OCI-M2 (cell line): Measurements from ENCODE around the gene NKAIN2.

Experiments used
- DNase-seq: peaks from one replicate; lab custom pipeline; 2025; ENCODE audit not compliant: unreplicated experiment; lab: John Stamatoyannopoulos, UW

Gene NKAIN2

DNA sequence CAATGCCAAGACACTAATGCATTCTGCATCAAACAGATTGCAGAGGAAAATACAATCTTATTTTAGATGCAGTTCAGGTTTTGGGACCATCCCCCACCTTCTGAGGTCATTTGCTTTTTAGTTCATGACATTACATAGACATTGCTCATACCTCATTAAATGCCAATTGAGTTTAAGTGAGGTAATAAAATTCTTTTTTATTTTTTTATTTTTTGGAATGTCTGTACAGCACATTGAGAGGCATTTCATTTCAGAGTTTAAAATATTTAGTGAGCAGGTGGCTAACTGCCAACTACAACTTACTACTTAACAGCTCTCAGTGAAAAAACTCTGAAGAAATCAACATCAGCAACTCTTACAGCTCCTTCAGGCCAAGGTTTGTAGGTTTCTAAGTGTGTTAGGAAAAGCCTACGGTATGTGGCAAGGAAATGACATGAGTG, 676.3 kb downstream of the NKAIN2 start:
- DNase-seq, result no peak

DNA sequence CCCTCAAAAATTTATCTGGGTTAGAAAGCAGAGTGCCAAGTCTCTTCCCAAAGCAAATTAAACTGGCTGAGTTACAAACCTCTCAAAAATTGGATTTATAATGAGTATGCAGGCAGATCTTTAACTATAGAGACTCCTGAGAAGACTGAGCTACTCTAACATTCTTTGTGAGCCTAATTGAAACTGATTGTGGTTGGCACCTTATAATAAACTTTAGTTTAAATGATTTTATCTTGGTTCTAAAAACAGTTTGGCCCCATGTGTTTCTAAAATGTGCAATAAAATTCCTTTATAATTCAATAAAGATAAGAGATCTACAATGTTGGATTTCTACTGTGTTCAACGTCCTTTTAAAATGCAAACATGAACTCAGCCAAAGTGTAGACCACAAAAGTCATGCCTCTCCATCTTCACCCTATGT, 678.4 kb downstream of the NKAIN2 start:
- no peak for DNase-seq

DNA sequence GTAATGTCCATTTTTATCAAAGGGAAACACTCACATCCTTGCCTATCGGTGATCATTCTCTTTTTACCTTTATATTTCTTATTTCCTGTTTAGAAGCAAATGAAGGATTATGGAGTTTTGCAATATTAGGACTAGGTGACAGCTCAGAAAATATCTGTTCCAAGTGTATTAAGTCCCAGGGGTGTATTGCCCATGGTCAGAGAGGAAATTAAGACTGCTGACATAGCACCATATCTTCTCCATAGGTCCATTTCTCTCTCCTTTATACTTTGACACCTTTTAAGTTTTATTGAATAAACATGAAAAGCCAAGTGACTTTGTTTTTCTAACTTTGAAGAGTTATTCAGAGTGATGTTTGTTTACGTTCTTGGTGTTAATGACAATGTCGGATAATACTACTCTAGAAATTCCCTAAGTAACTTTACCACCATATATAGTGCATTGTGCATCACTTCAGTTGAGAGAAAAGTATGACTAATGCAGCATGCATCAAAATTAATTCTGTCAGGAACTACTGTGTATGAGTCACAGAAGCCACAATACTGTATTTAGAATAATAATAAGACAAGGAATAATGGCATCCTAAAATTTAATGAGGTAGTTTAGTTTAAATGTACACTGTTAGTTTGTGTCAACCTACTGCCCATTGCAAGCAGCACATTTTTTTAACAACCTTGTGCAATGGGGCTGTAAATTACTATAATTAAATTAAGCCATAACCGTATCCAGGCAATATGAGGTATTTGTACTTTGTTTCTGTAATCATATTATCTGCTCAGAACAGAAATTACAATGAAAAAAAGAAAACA, 684.2 kb downstream of the NKAIN2 start:
- DNase-seq, result no peak

DNA sequence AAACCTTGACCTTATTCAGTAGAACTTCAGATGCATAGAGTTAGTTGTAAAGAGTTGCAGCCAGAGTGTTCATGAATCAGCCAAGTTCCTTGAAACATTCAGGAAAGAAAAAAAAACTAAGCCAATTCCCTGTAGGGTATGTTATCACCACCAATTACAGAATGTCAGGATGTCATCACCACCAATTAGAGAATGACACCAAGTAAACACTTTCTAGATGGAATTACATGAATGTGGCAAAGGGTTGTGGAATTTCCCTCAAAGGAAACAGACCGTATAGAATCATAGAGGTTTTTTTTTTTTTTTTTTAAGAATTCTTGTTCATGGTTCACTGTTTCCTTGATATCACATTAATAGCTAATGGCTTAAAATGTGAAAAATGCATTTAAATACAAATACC, 686.5 kb downstream of the NKAIN2 start:
- no peak for DNase-seq

DNA sequence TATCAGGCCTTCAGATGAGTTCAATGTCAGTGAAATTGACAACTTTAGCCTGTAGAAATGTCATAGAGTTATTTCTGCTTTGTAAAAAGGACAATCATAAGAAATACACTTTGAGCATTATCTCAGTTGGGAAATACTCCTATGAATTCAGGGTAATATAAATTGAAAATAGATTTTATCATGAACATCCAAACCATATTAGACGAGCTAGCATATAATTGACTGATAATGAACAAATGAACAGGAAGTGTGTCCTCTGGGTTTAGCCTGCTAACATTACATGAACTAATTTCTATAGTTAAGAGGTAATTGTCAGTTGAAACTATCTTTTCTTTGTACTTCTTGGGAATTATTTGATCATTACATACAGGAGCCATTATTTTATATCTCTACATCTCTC, 689.6 kb downstream of the NKAIN2 start:
- no peak for DNase-seq

DNA sequence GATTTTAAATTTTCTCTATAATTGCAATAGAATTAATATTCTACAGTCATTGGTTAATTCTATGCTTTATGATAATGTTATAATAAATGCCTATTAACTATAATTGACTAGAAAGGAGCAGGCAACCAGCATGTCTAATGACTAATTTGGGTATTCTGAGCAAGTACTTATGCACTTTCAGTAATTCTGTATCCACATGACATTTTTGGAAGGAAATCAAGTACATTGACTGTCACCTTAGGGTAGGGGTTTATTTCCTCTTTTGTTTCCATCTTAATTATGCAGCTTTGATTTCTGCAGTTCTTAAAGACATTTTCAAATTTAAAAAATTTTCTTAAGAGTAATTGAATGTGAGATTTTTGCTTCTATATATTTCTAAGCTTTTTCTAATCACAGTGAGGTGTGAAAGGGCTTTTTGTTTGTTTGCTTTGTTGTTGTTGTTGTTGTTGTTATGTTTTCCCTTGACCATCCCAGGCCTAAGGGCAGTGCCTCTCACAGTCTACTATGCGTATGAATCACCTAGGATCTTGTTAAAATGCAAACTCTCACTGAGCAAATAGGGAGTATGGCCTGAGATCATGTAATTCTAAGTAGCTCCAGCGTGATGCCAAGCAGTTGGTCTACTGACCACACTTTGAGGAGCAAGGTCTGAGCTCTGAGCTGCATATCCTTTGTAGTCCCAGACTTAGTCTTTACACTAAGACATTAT, 691.4 kb downstream of the NKAIN2 start:
- DNase-seq, result no peak

DNA sequence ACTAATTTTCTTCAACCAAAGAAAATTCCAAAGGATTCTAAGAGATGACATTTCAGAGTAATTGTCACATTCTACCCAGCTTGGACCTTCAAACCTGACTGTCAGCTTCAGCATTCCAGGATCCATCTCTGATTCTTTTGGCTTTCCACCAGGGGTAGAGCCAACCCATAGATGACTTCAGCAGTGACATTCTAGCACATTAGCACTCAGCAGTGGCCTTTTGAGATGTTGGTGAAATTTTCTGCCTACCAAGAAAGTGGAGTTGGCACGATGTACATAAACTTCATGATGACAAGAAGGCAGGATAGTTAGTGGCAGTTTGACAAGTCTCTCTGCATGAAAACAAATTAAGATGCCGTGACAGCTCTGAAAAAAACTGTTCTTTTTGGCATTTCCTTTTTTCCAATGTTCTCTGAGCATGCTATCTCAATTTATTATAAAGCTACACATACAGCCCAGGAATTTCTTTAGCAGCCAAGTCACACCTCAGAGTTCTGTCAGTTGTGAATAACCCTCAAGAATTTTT, 692.1 kb downstream of the NKAIN2 start:
- DNase-seq, result no peak

DNA sequence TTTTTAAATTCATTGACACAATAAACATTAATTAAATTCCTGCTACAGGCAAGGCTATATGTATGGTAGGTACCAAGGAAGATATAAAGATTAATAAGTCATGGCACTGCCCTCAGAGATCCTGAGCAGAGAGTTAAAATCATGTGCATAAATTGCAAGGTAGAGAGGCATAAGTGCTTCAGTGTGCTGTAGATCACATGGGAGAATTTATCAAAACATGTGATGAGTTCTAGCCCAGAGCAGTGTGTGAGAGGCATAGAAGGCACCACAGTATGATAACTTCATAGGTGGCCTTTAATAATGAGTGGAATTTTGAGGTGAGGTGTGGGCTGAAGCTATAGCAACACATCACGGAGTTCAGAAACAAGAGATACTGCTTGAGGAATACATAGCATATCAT, 692.7 kb downstream of the NKAIN2 start:
- DNase-seq, result no peak

DNA sequence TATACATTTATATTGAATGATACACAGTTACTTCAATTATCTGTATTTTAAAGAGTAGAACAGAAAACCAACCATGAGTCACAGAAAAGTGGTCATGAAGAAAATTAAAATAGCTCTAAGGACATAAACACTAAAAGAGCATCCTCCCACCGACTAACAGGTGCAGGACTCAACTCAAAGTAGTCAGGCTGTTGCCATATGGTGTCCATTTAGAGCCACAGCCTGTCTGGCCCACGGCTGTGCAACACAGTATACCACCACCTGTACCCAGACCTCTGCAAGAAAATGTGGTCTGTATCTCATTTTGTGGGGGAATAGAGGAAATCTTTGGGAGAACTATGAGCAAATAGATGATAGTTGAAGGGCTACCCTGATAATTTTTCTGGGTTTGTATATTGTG, 708.8 kb downstream of the NKAIN2 start:
- no peak for DNase-seq

DNA sequence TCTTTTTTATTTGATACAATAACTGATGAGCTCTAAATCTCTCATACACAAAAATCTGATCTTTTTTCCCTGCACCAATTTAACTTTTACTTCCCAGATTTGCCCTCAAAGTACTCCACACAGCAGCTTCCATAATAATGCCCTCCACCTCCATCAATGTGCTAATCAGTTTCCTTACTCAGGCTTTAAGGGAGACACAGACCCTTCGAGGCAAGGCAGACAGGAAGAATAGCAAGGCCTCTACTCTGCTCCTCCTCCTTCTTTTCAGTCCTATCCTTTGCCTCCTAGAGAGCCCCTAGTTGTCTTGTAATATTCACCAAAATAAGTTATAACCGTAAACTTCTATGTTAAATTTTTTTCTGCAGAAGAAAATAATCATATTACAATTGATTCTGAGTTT, 713.7 kb downstream of the NKAIN2 start:
- no peak for DNase-seq

DNA sequence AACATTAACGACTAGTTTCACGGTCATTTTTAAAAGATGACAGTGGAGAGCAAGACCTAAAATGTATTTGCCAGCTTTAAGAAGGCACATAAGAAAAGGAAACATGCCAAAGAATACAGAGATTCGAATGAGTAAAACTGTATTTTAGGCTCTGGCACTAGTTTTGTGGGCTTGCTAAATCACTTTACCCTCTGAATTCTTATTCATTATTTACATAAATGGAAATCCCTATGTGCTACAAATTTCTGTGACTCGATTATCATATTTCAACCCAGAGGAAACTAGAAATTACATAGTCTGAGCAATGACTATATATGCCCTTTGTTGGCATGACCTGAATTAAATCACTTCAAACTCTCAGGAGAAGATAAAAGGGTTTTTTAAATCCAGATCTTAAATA, 716.8 kb downstream of the NKAIN2 start:
- DNase-seq, result no peak

DNA sequence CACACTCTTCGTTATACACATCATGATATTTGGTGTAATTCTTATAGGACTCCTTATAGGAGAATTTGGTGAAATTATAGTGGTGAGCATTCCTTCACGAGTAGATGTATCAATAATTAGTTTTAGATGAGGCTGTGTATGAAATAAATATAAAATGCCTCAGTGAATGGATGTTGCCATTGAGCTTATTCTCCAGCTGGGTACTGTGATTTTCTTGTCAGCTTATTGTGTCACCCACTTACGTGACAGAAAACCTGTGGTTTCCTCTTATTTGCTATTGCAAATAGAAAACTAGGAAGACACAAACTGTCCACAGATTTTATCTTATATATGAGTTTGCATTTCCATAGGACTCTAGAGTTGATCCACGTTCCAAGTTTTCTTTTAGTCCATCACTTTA, 718.7 kb downstream of the NKAIN2 start:
- no peak for DNase-seq

DNA sequence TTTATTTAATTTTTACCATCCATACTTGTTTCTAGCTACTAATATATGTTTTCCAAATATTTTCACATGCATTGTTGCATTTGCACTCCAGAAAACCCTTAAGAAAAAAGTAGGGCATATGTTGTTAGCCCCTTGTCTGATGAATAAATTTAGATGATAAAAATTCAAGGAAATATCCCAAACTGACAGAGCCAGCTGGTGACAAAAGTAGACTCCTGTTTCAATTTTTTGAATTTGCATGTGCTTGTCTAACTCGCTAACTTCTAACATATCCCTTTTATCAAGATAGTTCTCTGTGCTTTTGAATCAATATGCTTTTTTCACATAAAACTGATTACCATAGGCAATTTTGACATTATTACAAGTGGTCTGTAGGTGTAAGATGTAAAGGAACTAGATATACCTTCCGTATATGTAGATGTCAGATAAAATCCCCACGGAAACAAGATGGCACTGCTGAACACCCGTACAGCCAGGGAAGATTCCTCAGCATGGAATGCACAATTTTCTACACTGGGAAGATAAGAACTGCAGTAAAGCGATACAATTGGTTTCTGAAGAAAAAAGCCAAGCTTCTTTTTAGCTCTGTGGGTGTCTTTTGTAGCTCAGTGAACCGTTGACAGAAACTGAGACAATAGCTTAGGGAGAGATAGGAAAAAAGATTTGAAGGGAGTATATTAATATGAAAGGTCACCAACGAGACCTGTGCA, 721.0 kb downstream of the NKAIN2 start:
- DNase-seq, result no peak

DNA sequence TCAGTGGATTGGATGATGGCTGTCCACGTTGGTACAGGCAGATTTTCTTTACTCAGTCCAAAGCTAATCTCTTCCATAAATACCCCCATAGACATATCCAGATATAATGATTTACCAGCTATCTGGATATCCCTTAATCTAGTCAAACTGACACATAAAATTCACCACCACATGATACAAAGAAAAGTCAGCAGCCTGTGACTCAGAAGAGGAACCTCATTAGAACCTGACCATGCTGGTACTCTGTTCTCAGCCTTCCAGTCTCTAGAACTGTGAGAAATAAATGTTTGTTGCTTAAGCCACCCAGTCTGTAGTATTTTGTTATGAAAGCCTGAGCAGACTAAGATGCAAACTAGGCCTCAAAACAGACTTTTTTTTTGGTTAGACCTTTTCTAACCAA, 727.3 kb downstream of the NKAIN2 start:
- no peak for DNase-seq

DNA sequence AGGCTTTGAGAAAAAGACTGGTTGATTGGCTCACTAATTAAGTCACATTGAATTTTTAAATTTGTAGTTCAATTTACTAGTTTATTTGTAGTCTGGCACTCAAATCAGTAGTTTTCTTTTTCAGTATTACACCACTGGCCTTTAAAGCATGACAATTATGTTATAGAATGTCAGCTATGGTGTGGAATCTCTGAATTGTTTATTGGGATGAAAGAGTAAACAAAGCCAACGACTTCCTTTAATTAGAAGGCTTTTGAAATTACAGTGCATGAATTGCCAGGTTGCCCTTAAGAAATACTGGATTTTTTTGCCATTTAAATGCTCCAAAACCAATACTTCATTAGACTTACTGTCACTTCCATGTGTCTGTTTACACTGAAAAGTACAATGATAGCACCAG, 731.6 kb downstream of the NKAIN2 start:
- no peak for DNase-seq

DNA sequence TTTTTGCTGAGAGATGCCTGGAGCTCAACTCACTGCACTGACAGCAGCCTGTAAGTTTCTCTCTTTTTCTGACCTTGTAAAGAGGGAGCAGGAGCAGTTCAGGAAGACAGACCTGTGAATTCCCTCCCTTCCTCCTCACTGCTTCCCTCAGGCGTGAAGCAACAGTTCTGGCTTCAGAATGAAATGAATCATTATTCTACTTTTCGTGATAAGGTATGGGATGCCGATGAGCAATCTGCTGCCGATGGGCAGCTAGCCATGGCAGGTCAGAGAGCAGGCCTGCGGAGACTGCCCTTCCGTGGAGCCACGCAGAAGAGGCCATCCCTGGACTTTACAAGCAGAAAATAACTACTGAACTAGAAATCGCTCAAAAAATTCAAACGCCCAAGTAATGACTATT, 732.1 kb downstream of the NKAIN2 start:
- no peak for DNase-seq

DNA sequence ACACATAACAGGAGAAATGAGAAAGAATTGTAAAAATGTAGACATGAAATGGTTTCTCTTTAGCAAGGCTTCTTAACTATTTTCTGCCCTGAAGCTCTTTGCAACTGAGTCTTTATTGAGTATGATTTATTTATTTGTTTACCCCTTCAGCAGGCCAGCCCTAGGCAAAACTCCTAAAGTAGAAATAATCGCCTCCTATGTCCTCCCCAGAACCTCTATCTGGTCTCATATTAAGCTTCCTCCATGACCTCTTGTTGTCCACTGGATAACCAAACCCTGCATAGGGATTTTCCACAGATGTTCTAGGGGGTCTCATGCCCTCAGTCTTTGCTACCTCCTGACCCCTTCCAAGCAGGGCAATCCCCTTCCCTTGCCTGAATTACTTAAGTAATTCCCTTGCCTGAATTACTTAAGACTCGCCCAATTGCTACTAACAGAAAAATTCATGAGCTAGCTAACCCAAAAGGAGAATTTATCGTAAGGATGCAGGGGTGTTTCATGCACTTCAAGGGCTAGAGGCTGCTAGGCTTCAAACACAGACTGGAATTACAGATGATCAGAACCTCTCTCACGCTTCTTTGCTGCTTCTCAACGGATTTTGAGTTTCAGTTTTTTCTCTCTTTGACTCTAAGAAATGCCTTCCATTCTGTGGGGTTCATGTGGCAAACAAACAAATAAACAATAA, 732.6 kb downstream of the NKAIN2 start:
- no peak for DNase-seq

DNA sequence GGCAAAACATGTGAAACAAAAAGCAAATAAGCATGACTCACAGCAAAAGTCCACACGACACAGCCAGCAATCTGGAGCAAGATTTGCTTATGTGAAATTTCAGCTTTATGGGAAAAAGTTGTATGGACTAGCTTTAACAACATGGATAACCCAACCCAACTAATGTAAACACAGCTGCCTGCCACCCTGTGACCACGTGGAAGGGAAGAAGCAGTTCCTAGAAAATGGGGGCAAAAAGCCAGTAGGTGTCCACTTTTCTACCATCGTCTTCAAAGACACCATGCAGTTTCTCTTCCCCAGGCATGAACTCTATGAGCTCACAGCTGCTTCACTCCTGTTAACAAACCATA, 733.2 kb downstream of the NKAIN2 start:
- no peak for DNase-seq

DNA sequence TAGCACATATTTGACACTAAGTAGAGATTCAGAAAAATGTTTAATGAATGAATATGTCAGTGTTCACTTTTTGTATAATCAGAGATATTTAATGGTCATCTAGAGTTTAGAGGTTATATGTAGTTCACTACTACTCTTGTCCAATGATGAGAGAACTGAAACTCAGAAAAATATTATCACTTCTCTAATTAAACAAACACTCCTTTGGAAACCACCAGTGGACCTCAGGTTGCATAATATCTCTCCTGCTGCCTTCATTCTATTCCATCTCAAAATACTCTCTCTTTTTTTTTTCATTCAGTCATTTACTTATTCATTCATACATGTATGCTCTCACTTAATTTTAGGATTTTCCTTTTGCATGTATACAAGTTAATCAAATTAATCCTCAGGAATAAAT, 735.4 kb downstream of the NKAIN2 start:
- DNase-seq, result no peak

DNA sequence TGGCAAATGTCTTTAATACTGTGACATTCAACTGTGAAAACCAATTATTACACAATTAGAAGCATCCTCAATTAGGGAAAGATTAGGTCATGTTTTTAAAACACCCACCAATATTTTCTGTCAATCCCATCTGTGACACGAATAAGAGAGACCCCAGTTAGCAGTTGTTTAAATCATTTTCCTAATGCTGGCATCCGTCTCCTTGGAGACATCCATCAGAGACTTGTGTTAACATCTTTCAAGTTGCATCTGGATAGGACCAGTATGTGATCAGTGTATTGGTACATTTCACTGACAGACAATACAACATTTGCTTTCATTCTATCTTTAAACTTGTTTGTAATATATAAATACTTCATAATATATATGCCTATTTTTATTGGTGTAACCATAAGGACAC, 737.9 kb downstream of the NKAIN2 start:
- no peak for DNase-seq

DNA sequence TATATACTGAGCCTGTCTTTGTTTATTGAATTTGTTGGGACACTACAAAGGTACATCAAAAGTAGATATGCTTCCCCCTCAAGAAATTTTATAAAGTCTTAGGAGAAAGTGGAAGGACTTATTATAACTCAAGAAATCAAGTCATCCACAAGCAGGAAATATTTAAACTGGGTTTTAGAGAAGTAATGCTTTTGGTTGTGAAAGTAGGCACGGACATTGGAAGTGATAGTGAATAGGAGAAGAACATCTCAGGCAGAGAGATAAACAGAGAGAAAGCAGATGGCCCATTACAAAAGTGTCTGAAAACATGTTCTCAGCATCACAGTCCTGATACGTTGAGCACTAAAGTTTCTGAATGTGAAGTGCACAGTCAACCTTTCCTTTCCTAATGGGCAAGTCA, 742.9 kb downstream of the NKAIN2 start:
- DNase-seq, result no peak
